ENCODE results near the gene HGF.

HGF gene

GRCh38 chr7:81768951-81769778 lies 682 bp downstream of the HGF start:
- Mint-ChIP-seq H3K4me1 (no peaks in the 10 kb centered on the region), H3K27ac (ENCODE audit: low read depth) (no peak overlapping the region), H3K36me3 (ENCODE audit: insufficient read depth) (no peaks in the 10 kb centered on the region), H3K27me3 (no peaks in the 10 kb centered on the region), H3K4me3 (peak overlapping the region; percentile 48), H3K9me3 (peaks cover 26% of the 10 kb centered on the region)
- no peak for ATAC-seq (replicated peaks; ENCODE audit: extremely low read depth, poor library complexity, severe bottlenecking)
- DNase-seq (ENCODE audit: low spot score in 2 of 2) = no peak

- H3K27ac Mint-ChIP-seq (ENCODE audit: low read depth) = no peak overlapping the region
- no peak overlapping the region for H3K4me3 Mint-ChIP-seq
- ATAC-seq (replicated peaks; ENCODE audit: extremely low read depth, poor library complexity, severe bottlenecking) = no peak
- no peaks in the 10 kb centered on the region for H3K27me3 Mint-ChIP-seq
- no peaks in the 10 kb centered on the region for H3K36me3 Mint-ChIP-seq (ENCODE audit: insufficient read depth)
- DNase-seq (ENCODE audit: low spot score in 2 of 2) = no peak
- H3K9me3 Mint-ChIP-seq = peaks cover 36% of the 10 kb centered on the region
- H3K4me1 Mint-ChIP-seq = no peaks in the 10 kb centered on the region
Observed at GRCh38 chr7:81767926-81768325, 1.9 kb downstream of the HGF start.

- Mint-ChIP-seq H3K27me3 (no peaks in the 10 kb centered on the region), H3K4me3 (no peak overlapping the region), H3K36me3 (ENCODE audit: insufficient read depth) (no peaks in the 10 kb centered on the region), H3K4me1 (no peaks in the 10 kb centered on the region), H3K9me3 (peaks cover 22% of the 10 kb centered on the region), H3K27ac (ENCODE audit: low read depth) (no peak overlapping the region)
- DNase-seq (ENCODE audit: low spot score in 2 of 2) (no peak), ATAC-seq (replicated peaks; ENCODE audit: extremely low read depth, poor library complexity, severe bottlenecking) (no peak)
Observed at GRCh38 chr7:81761821-81762220, 8.0 kb downstream of the HGF start.

GRCh38 chr7:81761031-81761430 lies 8.8 kb downstream of the HGF start:
- Mint-ChIP-seq H3K4me3 (no peak overlapping the region), H3K27ac (ENCODE audit: low read depth) (no peak overlapping the region), H3K36me3 (ENCODE audit: insufficient read depth) (no peaks in the 10 kb centered on the region), H3K27me3 (no peaks in the 10 kb centered on the region), H3K4me1 (no peaks in the 10 kb centered on the region), H3K9me3 (peaks cover 23% of the 10 kb centered on the region)
- ATAC-seq (replicated peaks; ENCODE audit: extremely low read depth, poor library complexity, severe bottlenecking) (no peak), DNase-seq (ENCODE audit: low spot score in 2 of 2) (no peak)

- Mint-ChIP-seq H3K27me3 (no peaks in the 10 kb centered on the region), H3K9me3 (peaks cover 15% of the 10 kb centered on the region), H3K27ac (ENCODE audit: low read depth) (no peak overlapping the region), H3K4me3 (no peak overlapping the region), H3K4me1 (no peaks in the 10 kb centered on the region), H3K36me3 (ENCODE audit: insufficient read depth) (no peaks in the 10 kb centered on the region)
- ATAC-seq (replicated peaks; ENCODE audit: extremely low read depth, poor library complexity, severe bottlenecking) = no peak
- no peak for DNase-seq (ENCODE audit: low spot score in 2 of 2)
Observed at GRCh38 chr7:81754918-81755696, 14.7 kb downstream of the HGF start.

- no peaks in the 10 kb centered on the region for H3K27me3 Mint-ChIP-seq
- peaks cover 13% of the 10 kb centered on the region for H3K9me3 Mint-ChIP-seq
- no peak overlapping the region for H3K27ac Mint-ChIP-seq (ENCODE audit: low read depth)
- H3K4me3 Mint-ChIP-seq = no peak overlapping the region
- DNase-seq (ENCODE audit: low spot score in 2 of 2) (no peak), ATAC-seq (replicated peaks; ENCODE audit: extremely low read depth, poor library complexity, severe bottlenecking) (no peak)
- H3K36me3 Mint-ChIP-seq (ENCODE audit: insufficient read depth) = no peaks in the 10 kb centered on the region
- H3K4me1 Mint-ChIP-seq = no peaks in the 10 kb centered on the region
Observed at GRCh38 chr7:81753392-81753791, 16.5 kb downstream of the HGF start.

- Mint-ChIP-seq H3K27ac (ENCODE audit: low read depth) (no peak overlapping the region), H3K4me3 (no peak overlapping the region), H3K4me1 (no peaks in the 10 kb centered on the region), H3K36me3 (ENCODE audit: insufficient read depth) (no peaks in the 10 kb centered on the region), H3K27me3 (no peaks in the 10 kb centered on the region), H3K9me3 (peaks cover 15% of the 10 kb centered on the region)
- ATAC-seq (replicated peaks; ENCODE audit: extremely low read depth, poor library complexity, severe bottlenecking) = no peak
- no peak for DNase-seq (ENCODE audit: low spot score in 2 of 2)
Observed at GRCh38 chr7:81752318-81752714, 17.5 kb downstream of the HGF start.

- ATAC-seq (replicated peaks; ENCODE audit: extremely low read depth, poor library complexity, severe bottlenecking) = no peak
- Mint-ChIP-seq H3K4me1 (no peaks in the 10 kb centered on the region), H3K27ac (ENCODE audit: low read depth) (no peak overlapping the region), H3K9me3 (peaks cover 14% of the 10 kb centered on the region), H3K36me3 (ENCODE audit: insufficient read depth) (no peaks in the 10 kb centered on the region), H3K4me3 (no peak overlapping the region), H3K27me3 (no peaks in the 10 kb centered on the region)
- no peak for DNase-seq (ENCODE audit: low spot score in 2 of 2)
Observed at GRCh38 chr7:81751619-81752317, 18.1 kb downstream of the HGF start.

- H3K27ac Mint-ChIP-seq (ENCODE audit: low read depth) = no peak overlapping the region
Observed at GRCh38 chr7:81745637-81746036, 24.2 kb downstream of the HGF start.

GRCh38 chr7:81744389-81744788 lies 25.5 kb downstream of the HGF start:
- Mint-ChIP-seq H3K36me3 (ENCODE audit: insufficient read depth) (no peaks in the 10 kb centered on the region), H3K27ac (ENCODE audit: low read depth) (no peak overlapping the region), H3K9me3 (peaks cover 11% of the 10 kb centered on the region), H3K4me3 (no peak overlapping the region), H3K27me3 (no peaks in the 10 kb centered on the region), H3K4me1 (no peaks in the 10 kb centered on the region)
- DNase-seq (ENCODE audit: low spot score in 2 of 2) (no peak), ATAC-seq (replicated peaks; ENCODE audit: extremely low read depth, poor library complexity, severe bottlenecking) (no peak)

More at GRCh38 chr7:81745637-81746036, 24.2 kb downstream of the HGF start:
- DNase-seq (ENCODE audit: low spot score in 2 of 2) = no peak
- Mint-ChIP-seq H3K4me3 (no peak overlapping the region), H3K4me1 (no peaks in the 10 kb centered on the region), H3K9me3 (peaks cover 11% of the 10 kb centered on the region), H3K36me3 (ENCODE audit: insufficient read depth) (no peaks in the 10 kb centered on the region), H3K27me3 (no peaks in the 10 kb centered on the region)
- no peak for ATAC-seq (replicated peaks; ENCODE audit: extremely low read depth, poor library complexity, severe bottlenecking)

GRCh38 chr7:81743665-81744064 lies 26.2 kb downstream of the HGF start:
- H3K36me3 Mint-ChIP-seq (ENCODE audit: insufficient read depth) = no peaks in the 10 kb centered on the region
- ATAC-seq (replicated peaks; ENCODE audit: extremely low read depth, poor library complexity, severe bottlenecking) (no peak), DNase-seq (ENCODE audit: low spot score in 2 of 2) (no peak)
- H3K27ac Mint-ChIP-seq (ENCODE audit: low read depth) = no peak overlapping the region
- no peak overlapping the region for H3K4me3 Mint-ChIP-seq
- H3K4me1 Mint-ChIP-seq = no peaks in the 10 kb centered on the region
- peaks cover 17% of the 10 kb centered on the region for H3K9me3 Mint-ChIP-seq
- no peaks in the 10 kb centered on the region for H3K27me3 Mint-ChIP-seq

GRCh38 chr7:81743201-81743600 lies 26.6 kb downstream of the HGF start:
- Mint-ChIP-seq H3K4me1 (no peaks in the 10 kb centered on the region), H3K27ac (ENCODE audit: low read depth) (no peak overlapping the region), H3K27me3 (no peaks in the 10 kb centered on the region), H3K4me3 (no peak overlapping the region), H3K9me3 (peaks cover 17% of the 10 kb centered on the region), H3K36me3 (ENCODE audit: insufficient read depth) (no peaks in the 10 kb centered on the region)
- ATAC-seq (replicated peaks; ENCODE audit: extremely low read depth, poor library complexity, severe bottlenecking) = no peak
- no peak for DNase-seq (ENCODE audit: low spot score in 2 of 2)

Measured in central memory CD8-positive, alpha-beta T cell (primary cell).